HEK293 (cell line): ENCODE data around the gene PPM1J.

Experiments
- HOXA7 ChIP-seq: sonication (generic); formaldehyde crosslinking; IDR thresholded peaks from 2 replicates; pipeline ENCODE4 v1.8.1; 2022; ENCODE audit warnings: missing genetic modification reagents, borderline replicate concordance
- KLF16 ChIP-seq: fragments of 450-650 bp; formaldehyde crosslinking; IDR thresholded peaks from 2 replicates; pipeline ENCODE4 v1.5.1; 2017; ENCODE audit warnings: missing biosample characterization, missing genetic modification characterization
- TF ChIP-seq, protein P1 (sequence below): fragments of 450-650 bp; formaldehyde crosslinking; IDR thresholded peaks from 2 replicates; pipeline ENCODE4 v1.5.1; 2016; ENCODE audit warnings: missing biosample characterization, missing genetic modification characterization

DNA sequence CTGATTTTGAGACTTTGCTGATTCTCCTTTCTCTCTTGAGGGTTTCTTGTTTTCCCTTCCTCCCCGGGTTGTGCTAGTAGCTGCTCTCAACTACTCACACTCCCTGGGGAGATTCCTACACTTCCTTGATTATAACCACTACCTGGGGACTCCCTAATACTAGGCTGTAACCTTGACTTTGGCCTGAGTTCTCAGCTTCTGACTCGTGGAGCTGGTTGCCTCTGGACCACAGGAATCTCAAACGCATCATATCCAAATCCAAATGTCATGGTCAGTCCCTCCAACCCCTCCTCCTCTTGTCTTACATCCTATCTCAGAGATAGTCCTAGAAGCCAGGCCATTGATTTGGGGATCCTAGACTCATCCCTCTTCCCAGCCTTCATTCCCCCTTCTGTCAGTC is 28.7 kb downstream of the PPM1J start:
- TF ChIP-seq KLF16 (tag by site-specific recombination) (no peak), HOXA7 (no peak)
- TF ChIP-seq, protein P1, sequence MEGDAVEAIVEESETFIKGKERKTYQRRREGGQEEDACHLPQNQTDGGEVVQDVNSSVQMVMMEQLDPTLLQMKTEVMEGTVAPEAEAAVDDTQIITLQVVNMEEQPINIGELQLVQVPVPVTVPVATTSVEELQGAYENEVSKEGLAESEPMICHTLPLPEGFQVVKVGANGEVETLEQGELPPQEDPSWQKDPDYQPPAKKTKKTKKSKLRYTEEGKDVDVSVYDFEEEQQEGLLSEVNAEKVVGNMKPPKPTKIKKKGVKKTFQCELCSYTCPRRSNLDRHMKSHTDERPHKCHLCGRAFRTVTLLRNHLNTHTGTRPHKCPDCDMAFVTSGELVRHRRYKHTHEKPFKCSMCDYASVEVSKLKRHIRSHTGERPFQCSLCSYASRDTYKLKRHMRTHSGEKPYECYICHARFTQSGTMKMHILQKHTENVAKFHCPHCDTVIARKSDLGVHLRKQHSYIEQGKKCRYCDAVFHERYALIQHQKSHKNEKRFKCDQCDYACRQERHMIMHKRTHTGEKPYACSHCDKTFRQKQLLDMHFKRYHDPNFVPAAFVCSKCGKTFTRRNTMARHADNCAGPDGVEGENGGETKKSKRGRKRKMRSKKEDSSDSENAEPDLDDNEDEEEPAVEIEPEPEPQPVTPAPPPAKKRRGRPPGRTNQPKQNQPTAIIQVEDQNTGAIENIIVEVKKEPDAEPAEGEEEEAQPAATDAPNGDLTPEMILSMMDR (tag by site-specific recombination), result no peak
